Kidney (tissue), 22 donors: ENCODE results near the gene CNGA3. TPM values are rescaled to one million over a fixed set of nuclear protein-coding genes. Genes with fewer than 3 reads are reported as not detected.

Source experiments
- DNase-seq, 5 donors: peaks; one replicate each; pipeline ENCODE4 v3.0.0-alpha.2; 2013 to 2020
- FAIRE-seq: peaks from 2 replicates; lab custom pipeline; 2012; peaks lifted over from hg19 to GRCh38; lab: Jason Lieb, UNC
- H3K27ac ChIP-seq, 2 donors: one replicate each; pipeline ENCODE4 v1.7.0; 2013; ENCODE audit warnings: low read depth in 2 of 2, low read length in 2 of 2, inconsistent platforms in 1 of 2
- H3K27me3 ChIP-seq: one replicate; pipeline ENCODE4 v1.7.1; 2013; ENCODE audit warnings: low read length, inconsistent platforms; ENCODE audit not compliant: control insufficient read depth, insufficient read depth
- H3K36me3 ChIP-seq, 3 donors: one replicate each; pipeline versions ENCODE4 v1.7.0 to v1.7.1; 2013; ENCODE audit warnings: low read length in 3 of 3, control low read depth in 1 of 3, inconsistent platforms in 1 of 3; ENCODE audit not compliant: insufficient read depth in 3 of 3, control insufficient read depth in 2 of 3
- H3K4me1 ChIP-seq, 3 donors: one replicate each; pipeline versions ENCODE4 v1.7.0 to v1.7.1; 2013; ENCODE audit warnings: low read length in 3 of 3, inconsistent platforms in 1 of 3, low read depth in 1 of 3; ENCODE audit not compliant: control insufficient read depth in 2 of 3, insufficient read depth in 2 of 3
- H3K4me3 ChIP-seq, 3 donors: one replicate each; pipeline versions ENCODE4 v1.7.0 to v1.8.1; 2013; ENCODE audit warnings: low read length in 3 of 3, control low read depth in 1 of 3, inconsistent platforms in 1 of 3
- H3K9ac ChIP-seq, 3 donors: one replicate each; pipeline versions ENCODE4 v1.7.0 to v1.7.1; 2013; ENCODE audit warnings: low read length in 3 of 3, control low read depth in 1 of 3, inconsistent platforms in 1 of 3
- H3K9me3 ChIP-seq, 3 donors: one replicate each; pipeline versions ENCODE4 v1.7.0 to v1.7.1; 2013; ENCODE audit warnings: low read length in 3 of 3, control low read depth in 1 of 3, inconsistent platforms in 1 of 3; ENCODE audit not compliant: control insufficient read depth in 2 of 3, insufficient read depth in 1 of 3
- intact Hi-C: fragments of 100-400 bp; cut with DNase I; formaldehyde crosslinking; loops from one replicate; pipeline ENCODE4 v1.11.1; 2022
- long read RNA-seq, 10 donors: library from polyadenylated mRNA in 1 of 10; unstranded in 1 of 10; transcript quantifications; one replicate each; pipeline ENCODE4 v2.0.0 and lab custom pipeline, GENCODE V29; 2021 to 2026
- polyA plus RNA-seq: library from polyadenylated mRNA; stranded (reverse); fragments of 350-450 nt; fragmentation: Illumina TruSeq; extraction: RNeasy Lipid Tissue Mini Kit (QIAGEN cat#74804); gene quantifications from one replicate; pipeline ENCODE4 v1.2.3, GENCODE V29; 2014; ENCODE audit warnings: low read depth, low replicate concordance; ENCODE audit not compliant: insufficient read depth
- total RNA-seq: library from RNA; stranded (reverse); fragmentation: NEBNext Ultra II Directional; extraction: Animal tissue kit (Norgen Biotek cat#: 25700); gene quantifications from one replicate; pipeline ENCODE4 v1.2.1, GENCODE V29; 2021
- TF ChIP-seq, protein P1 (sequence below): IDR thresholded peaks from 3 replicates; pipeline ENCODE4 v1.5.1; 2012; ENCODE audit warnings: mild to moderate bottlenecking, moderate library complexity, borderline replicate concordance; ENCODE audit not compliant: insufficient read depth; ENCODE audit errors: extremely low read depth
- donor health status: control.
- donor health status: control.
- donor health status: control.
- donor health status: control.
- donor health status: control.
- donor health status: DM: yes; HTN: yes; CAD: no.
- donor health status: Normal renal cell carcinoma (clear cell type).

The CNGA3 gene
- total RNA-seq: not detected
- not detected for polyA plus RNA-seq
- long read RNA-seq, donor 1: 0 reads
- long read RNA-seq, donor 2: 0 reads
- long read RNA-seq, donor 3: 0 reads
- long read RNA-seq, donor 4: 0 reads
- long read RNA-seq, donor 5: 0 reads
- long read RNA-seq, donor 6: 0 reads
- long read RNA-seq, donor 7: 0 reads
- long read RNA-seq, donor 8: 0 reads
- long read RNA-seq, donor 9: 0 reads
- long read RNA-seq, donor 10: 0 reads

DNA sequence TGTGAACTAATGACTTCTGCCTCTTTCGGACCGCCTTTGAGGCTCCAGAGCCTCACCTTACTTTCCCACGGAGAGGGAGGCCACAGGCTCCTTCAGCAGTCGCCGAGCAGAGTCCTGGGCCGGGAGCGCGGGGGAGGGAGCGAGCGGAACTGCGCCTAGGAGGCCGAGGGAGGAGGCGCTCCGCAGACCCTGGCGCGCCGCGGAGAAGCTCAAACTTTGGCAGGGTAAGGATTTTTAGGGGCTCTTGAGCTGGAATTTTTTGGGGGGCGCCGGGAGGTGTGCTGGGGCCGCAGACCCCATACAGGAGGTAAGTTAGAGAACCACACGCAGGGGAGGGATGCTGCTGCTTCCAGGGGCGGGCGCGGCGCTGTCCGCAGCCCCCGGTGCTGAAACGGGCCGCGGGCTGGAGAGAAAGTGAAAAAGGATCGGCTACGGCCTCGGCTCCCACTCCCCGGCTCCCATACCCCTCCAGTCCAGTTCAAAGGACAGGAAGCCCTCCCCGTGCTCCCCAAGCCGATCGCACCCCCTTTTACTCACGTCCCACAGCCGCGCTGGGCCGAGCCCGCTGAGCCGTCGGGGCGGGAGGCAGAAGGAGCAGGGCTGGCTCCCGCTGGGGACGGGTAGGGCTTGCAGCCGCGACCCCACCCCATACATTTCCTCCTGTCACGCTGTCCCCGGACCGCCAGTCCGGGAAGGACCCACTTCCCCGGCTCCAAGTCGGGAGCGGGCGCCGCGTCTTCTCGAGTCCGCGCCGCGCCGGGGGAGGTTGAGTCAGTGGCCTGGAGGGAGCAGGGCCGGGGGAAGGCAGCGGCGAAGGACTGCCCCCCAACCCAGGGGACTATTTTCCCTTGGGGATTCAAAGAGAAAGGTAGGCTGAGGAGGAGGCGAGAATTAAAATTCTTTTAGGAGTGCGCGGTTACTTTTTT lies at the start of gene CNGA3:
TSS of gene CNGA3 (plus strand) at position 146 of the 926 bp plus-strand sequence. CDS start 23,520 bp downstream, outside the sequence.
- no peak within 1 kb of the TSS for H3K27ac ChIP-seq
- H3K9me3 ChIP-seq: no peaks in the 10 kb centered on the region
- FAIRE-seq: no peak
- intact Hi-C loops: no loop called here
- no peaks in the 10 kb centered on the region for H3K4me1 ChIP-seq
- H3K9ac ChIP-seq: no peak within 1 kb of the TSS
- DNase-seq: peak in 4 of 5 donors; percentile 68 to 80 (median 77)
- peaks cover 31% of the 10 kb centered on the region for H3K27me3 ChIP-seq
- no peak within 1 kb of the TSS for H3K4me3 ChIP-seq
- no peaks in the 10 kb centered on the region for H3K36me3 ChIP-seq
- TF ChIP-seq, protein P1, sequence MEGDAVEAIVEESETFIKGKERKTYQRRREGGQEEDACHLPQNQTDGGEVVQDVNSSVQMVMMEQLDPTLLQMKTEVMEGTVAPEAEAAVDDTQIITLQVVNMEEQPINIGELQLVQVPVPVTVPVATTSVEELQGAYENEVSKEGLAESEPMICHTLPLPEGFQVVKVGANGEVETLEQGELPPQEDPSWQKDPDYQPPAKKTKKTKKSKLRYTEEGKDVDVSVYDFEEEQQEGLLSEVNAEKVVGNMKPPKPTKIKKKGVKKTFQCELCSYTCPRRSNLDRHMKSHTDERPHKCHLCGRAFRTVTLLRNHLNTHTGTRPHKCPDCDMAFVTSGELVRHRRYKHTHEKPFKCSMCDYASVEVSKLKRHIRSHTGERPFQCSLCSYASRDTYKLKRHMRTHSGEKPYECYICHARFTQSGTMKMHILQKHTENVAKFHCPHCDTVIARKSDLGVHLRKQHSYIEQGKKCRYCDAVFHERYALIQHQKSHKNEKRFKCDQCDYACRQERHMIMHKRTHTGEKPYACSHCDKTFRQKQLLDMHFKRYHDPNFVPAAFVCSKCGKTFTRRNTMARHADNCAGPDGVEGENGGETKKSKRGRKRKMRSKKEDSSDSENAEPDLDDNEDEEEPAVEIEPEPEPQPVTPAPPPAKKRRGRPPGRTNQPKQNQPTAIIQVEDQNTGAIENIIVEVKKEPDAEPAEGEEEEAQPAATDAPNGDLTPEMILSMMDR: no peak

DNA sequence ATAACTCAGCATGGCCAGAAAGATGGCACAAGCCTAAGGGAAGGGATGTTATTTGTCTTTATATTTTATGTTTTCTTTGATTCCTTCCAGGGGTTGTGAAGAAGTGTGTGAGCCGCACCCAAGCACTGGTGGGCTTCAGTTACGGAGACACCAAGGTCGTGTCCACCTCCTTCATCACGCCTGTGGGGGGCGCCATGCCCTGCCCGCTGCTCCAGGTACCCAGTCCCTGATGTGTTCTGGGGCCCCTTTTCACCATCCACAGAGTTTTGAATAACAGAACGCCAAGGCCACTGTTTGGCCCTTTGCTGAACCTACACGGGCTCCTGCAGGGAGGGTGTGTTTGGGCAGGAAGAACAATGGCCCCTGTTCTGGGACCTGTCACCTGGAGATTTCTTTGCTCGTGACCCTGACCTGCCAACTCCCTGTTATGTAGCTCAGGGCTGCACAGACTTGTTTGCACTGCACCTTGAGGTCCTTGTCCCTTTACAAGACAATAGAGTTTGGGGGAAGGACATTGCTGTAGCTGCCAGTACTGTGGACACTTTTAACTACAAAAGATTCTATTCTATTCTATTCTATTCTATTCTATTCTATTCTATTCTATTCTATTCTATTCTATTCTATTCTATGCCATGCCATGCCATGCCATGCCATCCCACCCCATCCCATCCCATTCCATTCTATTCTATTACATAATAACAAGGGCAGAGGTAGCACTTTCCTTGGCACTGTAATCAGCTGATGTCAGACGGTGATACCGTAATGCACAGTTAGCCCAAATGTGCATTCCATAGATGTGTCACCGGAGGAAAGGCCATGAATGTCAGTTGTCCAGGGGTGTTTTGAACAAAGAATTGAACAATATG lies 48.2 kb upstream of the CNGA3 start:
- no peaks in the 10 kb centered on the region for H3K36me3 ChIP-seq
- TF ChIP-seq, protein P1: no peak
- no peak for DNase-seq
- no peak overlapping the region for H3K27ac ChIP-seq
- no peaks in the 10 kb centered on the region for H3K9me3 ChIP-seq
- H3K9ac ChIP-seq: no peak overlapping the region
- H3K4me3 ChIP-seq: no peak overlapping the region
- FAIRE-seq: no peak
- intact Hi-C loops: no loop called here
- H3K4me1 ChIP-seq: no peaks in the 10 kb centered on the region
- no peaks in the 10 kb centered on the region for H3K27me3 ChIP-seq

DNA sequence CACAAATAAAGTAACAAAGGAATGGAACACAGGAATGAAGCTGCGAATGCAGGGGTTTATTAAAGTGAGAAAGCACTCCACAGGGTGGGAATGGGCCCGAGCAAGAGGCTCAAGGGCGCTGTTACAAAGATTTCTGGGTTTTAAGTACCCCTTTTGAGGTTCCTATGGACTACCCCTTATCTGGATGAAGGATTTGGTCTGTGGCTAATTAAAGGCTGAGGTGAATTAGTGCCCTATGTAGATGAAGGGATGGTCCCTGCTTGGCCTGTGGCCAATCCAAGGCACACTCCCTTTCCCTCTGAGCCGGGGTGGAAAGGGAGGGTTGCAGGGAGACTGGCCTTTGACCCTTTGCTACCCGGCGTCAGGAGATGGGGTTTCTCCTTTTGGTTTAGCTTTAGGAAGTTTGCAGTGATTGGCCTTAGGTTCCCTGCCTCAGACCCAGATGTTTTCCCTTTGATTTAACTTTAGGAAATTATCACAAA lies 47.5 kb upstream of the CNGA3 start:
- H3K9me3 ChIP-seq: no peaks in the 10 kb centered on the region
- intact Hi-C loops: no loop called here
- TF ChIP-seq, protein P1: no peak
- FAIRE-seq (no peak), DNase-seq (no peak)
- no peaks in the 10 kb centered on the region for H3K27me3 ChIP-seq
- no peak overlapping the region for H3K27ac ChIP-seq
- no peaks in the 10 kb centered on the region for H3K4me1 ChIP-seq
- H3K9ac ChIP-seq: no peak overlapping the region
- H3K4me3 ChIP-seq: no peak overlapping the region
- no peaks in the 10 kb centered on the region for H3K36me3 ChIP-seq
